IMR-90 (cell line): Measurements from ENCODE around the gene KLHL3.

Experiments
- BHLHE40 ChIP-seq: fragments of 150-350 bp; IDR thresholded peaks from 2 replicates; pipeline ENCODE4 v1.6.1; 2016; ENCODE audit warnings: mild to moderate bottlenecking, low read depth, low read length
- CEBPB ChIP-seq: IDR thresholded peaks from 2 replicates; pipeline ENCODE4 v1.6.1; 2012; ENCODE audit warnings: low read depth, low read length, improper control_type of control experiment
- CHD1 ChIP-seq: IDR thresholded peaks from 2 replicates; pipeline ENCODE4 v1.6.1; 2012; ENCODE audit warnings: low read depth, low read length, improper control_type of control experiment
- CTCF ChIP-seq: conservative IDR thresholded peaks from 2 replicates; pipeline ENCODE4 v1.5.1; 2012; ENCODE audit warnings: mild to moderate bottlenecking, low read depth, low read length, improper control_type of control experiment
- ELK1 ChIP-seq: fragments of 150-350 bp; IDR thresholded peaks from 2 replicates; pipeline ENCODE4 v1.6.1; 2016; ENCODE audit warnings: low read depth, mild to moderate bottlenecking, low read length, moderate library complexity, borderline replicate concordance
- FOS ChIP-seq: fragments of 150-350 bp; IDR thresholded peaks from 2 replicates; pipeline ENCODE4 v1.6.1; 2016; ENCODE audit warnings: low read depth, low read length
- MXI1 ChIP-seq: IDR thresholded peaks from 2 replicates; pipeline ENCODE4 v1.6.1; 2012; ENCODE audit warnings: low read depth, mild to moderate bottlenecking, low read length, moderate library complexity, borderline replicate concordance
- POLR2A ChIP-seq: IDR thresholded peaks from 2 replicates; pipeline ENCODE4 v1.6.1; 2012; ENCODE audit warnings: mild to moderate bottlenecking, low read depth, low read length
- RAD21 ChIP-seq: IDR thresholded peaks from 2 replicates; pipeline ENCODE4 v1.6.1; 2012; ENCODE audit warnings: low read length, improper control_type of control experiment
- RCOR1 ChIP-seq: IDR thresholded peaks from 2 replicates; pipeline ENCODE4 v1.6.1; 2012; ENCODE audit warnings: mild to moderate bottlenecking, low read length, improper control_type of control experiment; ENCODE audit not compliant: insufficient replicate concordance
- RFX5 ChIP-seq: IDR thresholded peaks from 2 replicates; pipeline ENCODE4 v1.8.0; 2012; ENCODE audit warnings: low read depth, mild to moderate bottlenecking, low read length, moderate library complexity
- SMC3 ChIP-seq: fragments of 150-350 bp; IDR thresholded peaks from 2 replicates; pipeline ENCODE4 v1.6.1; 2016; ENCODE audit warnings: low read depth, mild to moderate bottlenecking, antibody characterized with exemption, low read length, moderate library complexity
- USF2 ChIP-seq: fragments of 150-350 bp; IDR thresholded peaks from 2 replicates; pipeline ENCODE4 v1.6.1; 2017; ENCODE audit warnings: mild to moderate bottlenecking, antibody characterized with exemption, low read length, low read depth

- TF ChIP-seq CTCF, result no peak
- TF ChIP-seq SMC3, result no peak
- TF ChIP-seq MXI1, result no peak
- TF ChIP-seq ELK1, result no peak
- TF ChIP-seq RAD21, result no peak
- TF ChIP-seq USF2, result no peak
- TF ChIP-seq POLR2A, result no peak
- TF ChIP-seq CEBPB, result no peak
- TF ChIP-seq RFX5, result no peak
- no peak for TF ChIP-seq BHLHE40
- TF ChIP-seq FOS, result no peak
- TF ChIP-seq CHD1, result no peak
- no peak for TF ChIP-seq RCOR1
Measured at GRCh38 chr5:137679910-137680309, 56.0 kb downstream of the KLHL3 start.
